GM19324 (cell line): Measurements from ENCODE around the gene CISD1.
"Not testable (repeated sequence)": the region's sequence is repeated elsewhere in the genome, so short reads cannot be mapped to it uniquely, and the experiment has no call there.

Experiments used
- ATAC-seq: cut with Tn5 transposase; IDR thresholded peaks from one replicate; pipeline ENCODE4 v1.9.1; 2021; ENCODE audit warnings: mild to moderate bottlenecking, moderate library complexity; ENCODE audit not compliant: unreplicated experiment, low FRiP score

The CISD1 gene

DNA sequence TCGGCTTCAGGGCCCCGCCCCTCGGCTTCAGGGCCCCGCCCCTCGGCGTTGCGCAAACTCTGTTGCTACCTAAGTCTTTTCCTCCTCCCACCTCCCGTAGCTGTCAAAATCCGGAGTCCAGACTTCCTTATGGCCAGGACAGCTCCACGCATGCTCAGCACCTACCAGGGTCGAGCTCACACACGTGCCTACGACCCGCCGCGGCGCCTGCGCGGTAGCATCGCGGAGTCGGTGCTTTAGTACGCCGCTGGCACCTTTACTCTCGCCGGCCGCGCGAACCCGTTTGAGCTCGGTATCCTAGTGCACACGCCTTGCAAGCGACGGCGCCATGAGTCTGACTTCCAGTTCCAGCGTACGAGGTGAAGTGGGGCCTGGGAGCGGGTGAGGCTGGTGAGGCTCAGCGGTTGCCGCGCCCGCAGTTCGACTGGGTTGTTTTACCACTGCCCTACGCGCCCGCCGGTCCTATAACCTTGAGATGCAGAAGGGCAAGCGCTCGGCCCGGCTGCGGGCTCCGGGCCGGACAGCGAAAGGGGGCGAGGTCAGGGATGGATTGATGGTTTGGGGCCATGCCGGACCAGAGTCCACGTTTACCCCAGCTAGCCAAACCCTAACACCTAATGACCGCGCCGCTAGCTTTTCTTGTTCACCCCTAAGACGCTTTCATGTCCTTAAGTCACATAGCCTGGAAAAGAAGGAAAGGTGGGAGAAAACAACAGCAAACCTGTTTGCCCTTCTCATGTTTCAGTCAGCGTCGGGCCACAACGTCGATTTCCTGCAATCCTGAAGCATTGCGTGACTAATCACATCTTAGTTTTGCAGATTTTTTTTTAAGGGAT, at the start of gene CISD1:
TSS of gene CISD1 (plus strand) at position 217 of the 836 bp plus-strand sequence. CDS start at position 329, 112 bp downstream.
- peak; percentile 75 for ATAC-seq

DNA sequence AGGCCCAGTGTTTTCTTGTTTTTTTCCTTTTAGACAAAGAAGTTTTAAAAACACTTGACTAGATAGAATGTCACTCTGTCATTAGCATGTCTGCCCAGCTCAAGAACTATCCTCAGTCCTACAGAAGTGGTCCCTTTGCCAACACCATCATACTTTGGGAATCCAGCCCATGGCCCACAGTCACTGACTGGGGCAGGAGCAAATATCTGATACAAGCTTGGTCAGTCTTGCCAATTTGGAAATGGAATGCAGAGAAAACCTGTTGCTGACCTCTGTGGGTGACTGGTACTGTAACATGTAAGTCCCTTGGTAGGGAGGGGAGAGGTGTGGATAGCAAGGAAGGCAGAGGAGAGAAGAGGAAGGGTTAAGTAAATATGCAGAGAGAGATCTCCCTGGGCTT, 49.1 kb upstream of the CISD1 start:
- ATAC-seq, result no peak

DNA sequence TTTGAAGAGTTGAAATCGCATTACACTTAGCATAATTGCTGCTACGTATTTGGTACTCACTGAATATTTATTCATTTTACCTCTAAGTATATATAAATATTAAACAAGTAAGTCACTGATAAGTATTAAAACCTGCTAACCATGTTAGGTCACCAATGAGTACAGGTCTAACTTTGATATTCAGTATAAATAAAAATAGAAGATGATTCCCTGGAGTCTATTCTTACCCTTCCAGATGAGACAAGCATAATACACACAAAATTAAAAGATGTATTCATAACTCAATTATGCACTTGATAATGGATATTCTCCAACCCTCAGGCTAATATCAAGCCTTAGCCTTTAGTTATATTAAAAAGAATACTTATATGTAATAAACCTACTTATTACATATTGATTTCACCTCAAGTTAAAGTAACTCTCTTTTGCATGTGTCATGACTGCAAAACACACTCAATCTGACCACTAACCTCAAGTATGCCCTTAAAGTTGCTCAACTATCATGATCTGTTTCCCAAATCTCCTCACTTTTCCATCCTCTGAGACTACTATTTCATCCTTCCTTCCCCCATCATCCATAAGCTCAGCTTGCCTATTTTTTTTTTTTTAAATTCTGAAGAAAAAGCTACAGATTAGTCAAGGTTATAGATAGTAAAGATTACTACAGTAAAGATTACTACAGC, 48.1 kb upstream of the CISD1 start:
- ATAC-seq, result no peak

DNA sequence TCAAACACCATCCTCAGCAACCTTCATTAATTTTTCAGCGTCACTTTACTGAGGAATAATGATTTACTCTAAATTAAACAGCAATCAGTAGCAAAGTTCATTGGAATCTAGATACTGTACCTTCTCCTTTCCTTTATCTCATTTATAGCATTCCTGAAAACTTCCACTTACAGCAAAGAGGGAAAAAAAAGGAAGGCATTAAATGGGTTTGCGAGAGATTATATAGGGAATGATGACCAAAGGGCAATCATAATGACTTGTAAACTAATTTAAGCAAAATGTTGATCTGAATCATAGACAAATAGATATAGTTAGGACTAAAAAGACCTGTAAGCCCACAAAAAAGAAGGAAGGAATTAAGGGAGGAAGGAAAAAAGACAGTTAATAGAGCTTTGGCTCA, 43.3 kb upstream of the CISD1 start:
- no peak for ATAC-seq

DNA sequence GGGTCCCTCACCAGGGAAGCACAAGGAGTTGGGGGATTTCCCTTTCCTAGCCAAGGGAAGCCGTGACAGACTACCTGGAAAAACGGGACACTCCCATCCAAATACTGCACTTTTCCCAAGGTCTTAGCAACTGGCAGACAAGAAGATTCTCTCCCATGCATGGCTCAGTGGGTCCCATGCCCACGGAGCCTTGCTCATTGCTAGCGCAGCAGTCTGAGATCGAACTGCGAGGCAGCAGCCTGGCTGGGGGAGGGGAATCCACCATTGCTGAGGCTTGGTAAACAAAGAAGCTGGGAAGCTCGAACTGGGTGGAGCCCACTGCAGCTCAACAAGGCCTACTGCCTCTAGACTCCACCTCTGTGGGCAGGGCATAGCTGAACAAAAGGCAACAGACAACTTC, 39.1 kb upstream of the CISD1 start:
- ATAC-seq, result not testable (repeated sequence)

DNA sequence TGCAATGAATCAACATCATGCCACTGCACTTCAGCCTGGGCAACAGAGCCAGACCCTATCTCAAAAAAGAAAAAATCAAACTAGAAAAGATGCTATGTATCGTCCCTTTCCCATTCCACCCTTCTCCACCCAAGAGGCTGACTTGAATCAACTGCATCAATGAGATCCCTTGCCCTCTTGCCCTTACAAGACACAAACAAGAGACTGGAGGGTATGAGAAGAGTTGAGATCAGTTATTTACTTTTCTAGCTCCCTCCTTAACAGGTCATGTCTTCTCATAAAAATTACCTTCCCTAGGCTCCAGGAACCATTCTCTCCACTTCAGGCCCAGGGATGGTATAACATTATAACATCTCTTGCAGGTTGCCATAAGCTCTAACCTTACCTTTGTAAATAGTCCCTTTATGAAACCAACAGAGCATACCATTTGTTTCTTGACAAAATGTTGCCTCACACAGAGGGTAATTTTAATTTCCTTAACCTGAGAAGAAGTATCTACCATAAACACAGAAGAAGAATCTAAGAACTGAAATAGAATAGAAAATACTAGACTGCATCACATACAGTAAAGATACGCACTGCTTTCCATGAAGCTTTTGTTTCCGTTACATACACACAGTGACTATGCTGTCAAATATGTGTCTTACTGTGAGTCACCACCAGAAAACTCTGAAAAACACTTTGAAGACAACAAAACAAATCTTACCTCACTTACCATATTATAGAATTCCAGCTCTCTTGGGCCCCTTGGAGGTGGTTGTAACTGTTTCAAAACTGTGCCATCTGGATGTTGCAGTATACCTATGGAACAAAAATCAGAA, 31.7 kb upstream of the CISD1 start:
- ATAC-seq, result no peak

DNA sequence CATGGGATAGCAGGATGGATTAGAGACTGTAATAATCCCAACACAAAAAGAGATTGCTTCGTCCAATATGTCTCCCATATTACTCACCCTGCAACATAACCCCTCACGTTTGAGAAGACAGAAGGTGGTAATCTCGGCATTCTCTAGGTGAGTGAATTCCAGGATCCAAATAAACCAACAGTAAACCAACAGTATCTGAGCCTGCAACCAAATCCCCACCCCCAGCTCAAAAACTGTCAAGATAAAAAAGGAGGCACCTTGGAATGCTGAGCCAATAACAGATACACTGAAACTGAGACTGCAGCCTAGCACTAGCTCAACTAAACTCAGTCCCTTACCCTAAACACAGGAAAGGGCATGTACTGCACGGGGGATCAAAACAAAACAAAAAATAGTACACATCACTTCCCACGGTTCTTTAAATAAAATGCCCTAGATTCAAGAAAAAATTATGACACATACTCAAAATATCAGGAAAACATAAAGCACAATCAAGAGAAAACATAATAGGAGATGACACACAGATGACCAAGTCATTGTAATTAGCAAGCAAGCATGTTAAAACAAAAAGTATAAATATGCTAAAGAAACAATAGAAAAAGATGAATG, 29.3 kb upstream of the CISD1 start:
- ATAC-seq, result no peak

DNA sequence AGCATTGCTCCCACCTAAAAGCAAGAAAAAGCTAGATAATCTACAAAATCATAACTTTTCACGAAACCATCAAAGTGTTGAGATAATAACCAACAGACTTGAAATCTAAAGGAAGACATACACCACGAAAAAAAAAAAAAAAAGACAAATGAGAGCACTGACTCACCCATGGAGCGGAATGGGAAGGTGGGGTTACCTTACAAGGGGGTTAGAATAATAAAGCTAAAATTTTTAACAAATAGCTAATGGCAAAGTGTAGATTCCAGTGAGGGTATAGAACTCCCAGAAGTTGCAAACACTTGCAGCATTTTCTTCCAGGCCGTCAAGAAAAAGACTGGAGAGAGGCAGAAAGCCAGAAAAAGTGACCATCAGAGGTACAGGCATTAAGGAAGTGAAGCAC, 28.4 kb upstream of the CISD1 start:
- ATAC-seq, result no peak

DNA sequence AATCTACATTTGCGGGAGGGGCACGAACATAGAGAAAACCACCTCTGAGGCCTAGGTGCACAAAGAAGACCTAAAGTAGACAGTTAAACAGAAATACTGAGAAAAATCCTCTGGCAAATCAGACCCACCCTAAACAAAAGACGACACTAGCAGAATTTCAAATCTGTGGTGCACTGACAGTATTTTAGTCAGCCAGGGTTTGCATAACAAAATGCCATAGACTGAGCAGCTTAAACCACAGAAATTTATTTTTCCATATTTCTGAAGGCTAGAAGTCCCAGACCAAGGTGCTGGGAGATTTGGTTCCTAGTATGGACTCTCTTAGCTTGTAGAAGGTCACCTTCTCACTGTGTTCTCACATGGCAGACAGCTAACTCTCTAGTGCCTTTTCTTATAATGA, 27.6 kb upstream of the CISD1 start:
- no peak for ATAC-seq

DNA sequence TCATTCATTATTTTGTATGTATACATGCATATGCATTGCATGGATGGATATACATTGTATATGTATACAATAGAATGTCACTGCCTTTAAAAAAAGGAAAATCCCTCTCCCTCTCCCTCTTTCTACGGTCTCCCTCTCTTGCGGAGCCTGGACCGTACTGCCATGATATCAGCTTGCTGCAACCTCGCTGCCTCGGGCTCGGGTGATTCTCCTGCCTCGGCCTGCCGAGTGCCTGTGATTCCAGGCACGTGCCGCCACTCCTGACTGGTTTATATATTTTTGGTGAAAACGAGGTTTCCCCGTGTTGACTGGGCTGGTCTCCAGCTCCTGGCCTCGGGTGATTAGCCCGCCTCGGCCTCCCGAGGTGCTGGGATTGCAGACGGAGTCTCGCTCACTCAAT, 25.7 kb upstream of the CISD1 start:
- no peak for ATAC-seq

DNA sequence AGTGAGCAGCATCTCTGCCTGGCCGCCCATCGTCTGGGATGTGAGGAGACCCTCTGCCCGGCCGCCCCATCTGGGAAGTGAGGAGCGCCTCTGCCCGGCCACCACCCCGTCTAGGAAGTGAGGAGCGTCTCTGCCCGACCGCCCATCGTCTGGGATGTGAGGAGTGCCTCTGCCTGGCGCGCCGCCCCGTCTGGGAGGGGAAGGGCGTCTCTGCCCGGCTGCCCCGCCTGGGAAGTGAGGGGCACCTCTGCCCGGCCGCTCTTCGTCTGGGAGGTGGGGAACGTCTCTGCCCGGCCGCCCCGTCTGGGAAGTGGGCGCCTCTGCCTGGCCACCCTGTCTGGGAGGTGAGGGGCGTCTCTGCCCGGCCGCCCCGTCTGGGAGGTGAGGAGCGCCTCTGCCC, 25.2 kb upstream of the CISD1 start:
- ATAC-seq, result not testable (repeated sequence)

DNA sequence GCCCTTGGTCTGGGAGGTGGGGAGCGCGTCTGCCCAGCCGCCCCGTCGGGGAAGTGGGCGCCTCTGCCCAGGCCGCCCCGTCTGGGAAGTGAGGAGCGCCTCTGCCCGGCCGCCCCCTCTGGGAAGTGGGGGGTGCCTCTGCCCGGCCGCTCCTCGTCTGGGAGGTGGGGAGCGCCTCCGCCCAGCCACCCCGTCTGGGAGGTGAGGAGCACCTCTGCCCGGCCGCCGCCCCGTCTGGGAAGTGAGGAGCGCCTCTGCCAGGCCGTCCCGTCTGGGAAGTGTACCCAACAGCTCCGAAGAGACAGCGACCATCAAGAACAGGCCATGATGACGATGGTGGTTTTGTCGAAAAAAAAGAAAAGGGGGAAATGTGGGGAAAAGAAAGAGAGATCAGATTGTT, 24.7 kb upstream of the CISD1 start:
- ATAC-seq, result not testable (repeated sequence)

DNA sequence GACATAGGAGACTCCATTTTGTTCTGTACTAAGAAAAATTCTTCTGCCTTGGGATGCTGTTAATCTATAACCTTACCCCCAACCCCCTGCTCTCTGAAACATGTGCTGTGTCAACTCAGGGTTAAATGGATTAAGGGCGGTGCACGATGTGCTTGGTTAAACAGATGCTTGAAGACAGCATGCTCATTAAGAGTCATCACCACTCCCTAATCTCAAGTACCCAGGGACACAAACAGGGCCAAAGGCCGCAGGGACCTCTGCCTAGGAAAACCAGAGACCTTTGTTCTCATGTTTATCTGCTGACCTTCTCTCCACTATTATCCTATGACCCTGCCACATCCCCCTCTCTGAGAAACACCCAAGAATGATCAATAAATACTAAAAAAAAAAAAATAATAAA, 24.3 kb upstream of the CISD1 start:
- not testable (repeated sequence) for ATAC-seq

DNA sequence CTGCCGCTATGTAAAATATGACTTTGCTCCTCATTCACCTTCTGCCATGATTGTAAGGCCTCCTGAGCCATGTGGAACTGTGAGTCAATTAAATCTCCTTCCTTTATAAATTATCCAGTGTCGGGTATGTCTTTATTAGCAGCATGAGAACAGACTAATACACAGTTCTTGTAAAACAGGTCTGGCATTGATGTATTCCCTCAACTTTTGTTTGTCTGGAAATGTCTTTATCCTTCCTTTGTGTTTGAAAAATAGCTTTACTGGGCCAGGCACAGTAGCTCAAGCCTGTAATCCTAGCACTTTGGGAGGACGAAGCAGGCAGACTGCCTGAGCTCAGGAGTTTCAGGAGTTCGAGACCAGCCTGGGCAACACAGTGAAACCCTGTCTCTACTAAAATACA, 15.8 kb upstream of the CISD1 start:
- no peak for ATAC-seq

DNA sequence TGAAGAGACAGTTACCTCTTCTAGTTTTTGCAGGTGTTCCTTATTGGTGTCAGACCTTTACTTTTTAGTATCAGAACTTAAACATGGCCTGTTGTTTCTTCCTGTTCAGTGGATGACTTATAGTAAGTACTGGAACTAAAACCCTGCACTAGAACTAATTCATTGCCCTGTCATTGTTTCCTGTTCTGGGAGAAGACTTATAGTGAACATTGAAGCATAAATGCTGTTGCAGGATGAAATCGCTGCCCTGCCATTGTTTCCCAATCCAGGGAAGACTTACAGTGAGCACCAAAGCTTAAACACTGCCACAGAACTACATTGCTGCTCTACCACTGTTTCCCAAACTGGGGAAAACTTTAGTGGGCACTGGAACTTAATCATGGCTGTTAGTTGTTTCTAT, 14.3 kb upstream of the CISD1 start:
- ATAC-seq, result no peak

DNA sequence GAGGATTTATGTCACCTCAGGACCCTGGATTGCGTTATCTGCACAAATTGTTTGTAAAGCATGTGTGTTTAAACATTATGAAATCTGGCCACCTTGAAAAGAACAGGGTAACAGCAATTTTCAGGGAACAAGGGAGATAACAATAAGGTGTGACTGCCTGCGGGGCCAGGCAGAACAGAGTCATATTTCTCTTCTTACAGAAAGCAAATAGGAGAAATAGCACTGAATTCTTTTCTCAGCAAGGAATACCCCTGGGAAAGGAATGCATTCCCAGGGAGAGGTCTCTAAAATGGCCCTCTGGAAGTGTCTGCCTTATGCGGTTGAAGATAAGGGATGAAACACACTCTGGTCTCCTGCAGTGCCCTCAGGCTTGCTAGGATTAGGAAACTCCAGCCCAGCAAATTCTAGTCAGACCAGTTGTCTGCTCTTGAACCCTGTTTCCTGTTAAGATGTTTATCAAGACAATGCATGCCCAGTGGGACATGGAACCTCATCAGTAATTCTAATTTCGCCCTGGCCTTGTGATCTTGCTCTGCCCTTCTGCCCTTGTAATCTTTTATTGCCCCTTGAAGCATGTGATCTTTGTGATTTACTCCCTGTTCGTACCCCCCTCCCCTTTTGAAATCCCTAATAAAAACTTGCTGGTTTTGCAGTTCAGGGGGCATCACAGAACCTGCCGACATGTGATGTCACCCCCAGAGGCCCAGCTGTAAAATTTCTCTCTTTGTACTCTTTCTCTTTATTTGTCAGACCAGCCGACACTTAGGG, 12.8 kb upstream of the CISD1 start:
- ATAC-seq, result not testable (repeated sequence)

DNA sequence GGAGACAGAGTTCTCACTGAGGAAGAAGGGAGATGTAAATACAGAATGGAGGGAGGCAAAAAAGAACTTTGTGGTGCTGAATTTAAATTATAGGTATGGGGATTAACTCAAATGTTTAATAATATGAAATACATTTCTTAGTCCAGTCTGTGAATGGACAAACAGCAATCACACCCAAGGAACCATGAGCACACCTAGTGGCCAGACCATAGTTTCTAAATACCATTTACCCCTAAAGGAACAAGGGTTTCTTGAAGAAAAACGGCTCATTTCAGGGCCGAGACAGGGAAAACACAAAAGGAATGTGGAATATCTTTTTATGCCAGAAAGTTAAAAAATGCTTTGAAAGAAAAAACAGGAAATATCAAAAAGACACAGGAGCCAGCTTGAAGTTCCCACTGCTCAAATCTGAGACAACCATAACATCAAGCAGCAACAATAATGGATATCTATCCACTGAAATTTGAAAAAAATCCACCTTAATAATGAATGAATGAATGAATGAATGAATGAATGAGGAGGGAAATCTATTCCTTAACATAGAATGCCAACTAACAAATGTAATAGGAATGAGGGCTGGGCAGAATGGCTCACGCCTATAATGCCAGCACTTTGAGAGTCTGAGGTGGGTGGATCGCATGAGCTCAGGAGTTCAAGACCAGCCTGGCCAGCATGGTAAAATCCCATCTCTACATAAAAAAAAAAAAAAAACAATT, 9.8 kb upstream of the CISD1 start:
- no peak for ATAC-seq

DNA sequence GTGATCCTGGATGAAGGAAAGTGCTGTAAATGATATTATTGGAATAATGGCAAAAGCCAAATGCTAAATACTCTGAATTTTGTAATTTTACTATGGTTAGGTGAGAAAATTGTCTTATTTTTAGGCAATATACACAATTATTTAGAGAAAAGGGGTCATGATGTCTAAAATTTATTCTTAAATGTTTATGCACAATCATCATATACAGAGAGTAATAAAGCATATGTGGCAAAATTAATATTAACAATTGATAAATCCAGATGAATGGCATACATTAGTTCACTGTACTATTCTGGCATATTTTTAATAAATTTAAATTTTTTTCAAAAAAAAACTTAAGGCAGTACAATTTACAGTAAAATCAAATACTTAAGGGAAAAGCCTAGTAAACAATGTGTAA, 8.6 kb upstream of the CISD1 start:
- no peak for ATAC-seq

DNA sequence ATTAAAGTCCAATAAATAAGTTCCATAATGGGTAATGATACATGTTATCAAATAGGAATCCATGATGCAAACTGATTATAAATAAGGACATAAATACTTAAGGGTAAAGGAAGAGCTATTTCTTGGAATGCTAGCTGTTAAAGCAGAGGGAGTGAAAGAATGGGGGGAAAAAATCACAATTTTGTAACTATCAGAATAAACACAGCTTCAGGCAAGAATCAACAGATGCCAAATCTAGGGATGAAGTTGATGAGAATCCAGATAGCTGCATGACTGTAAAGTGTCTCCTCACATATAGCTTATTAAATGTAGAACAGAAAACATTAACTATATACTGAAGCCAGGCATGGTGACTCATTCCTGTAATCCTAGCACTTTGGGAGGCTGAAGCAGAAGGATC, 6.2 kb upstream of the CISD1 start:
- ATAC-seq, result no peak
